ENCODE measurements around the gene ANKRD27. TPM values are rescaled to one million over a fixed set of nuclear protein-coding genes. Genes with fewer than 3 reads are reported as not detected.

The ANKRD27 gene
- total and polyA plus RNA-seq, 11 donors = 5.8 to 47.5 (median 17.9) TPM

DNA sequence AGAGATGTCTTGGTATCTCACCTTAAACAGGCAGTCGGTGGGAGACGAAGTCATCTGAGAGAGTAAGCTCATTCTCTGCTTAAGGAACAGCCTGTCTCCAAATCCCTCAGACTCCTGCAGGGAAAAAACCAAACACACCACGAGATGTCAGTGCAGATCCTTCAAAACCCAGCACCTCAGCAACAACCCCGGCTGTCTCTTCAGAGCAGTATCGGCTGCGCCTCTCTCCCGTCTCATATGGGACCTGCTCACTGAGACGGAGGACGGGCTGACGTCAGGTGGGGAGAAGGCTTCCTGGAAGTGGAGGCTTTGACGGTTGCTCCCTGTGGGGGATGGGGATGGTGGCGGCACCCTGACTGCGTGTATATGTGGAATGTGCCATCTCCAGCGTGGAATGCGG lies 43.6 kb downstream of the ANKRD27 start:
- 87 to 92% (median 89%) methylated on average over 13 to 15 of the region's 15 CpGs for WGBS, 4 donors
- Histone ChIP-seq H3K9me3 (no peaks in the 10 kb centered on the region), H3K36me3 (peaks cover 0 to 80% (median 68%) of the 10 kb centered on the region in 9 donors), H3K27me3 (no peaks in the 10 kb centered on the region), H3K27ac (no peak overlapping the region), H3K4me1 (peaks cover 0 to 16% (median 3%) of the 10 kb centered on the region in 12 donors), H3K4me3 (no peak overlapping the region)
- DNase-seq (no peak), ATAC-seq (peak in 1 of 4 donors; percentile 36)
- intact Hi-C loops (cut with DNase I) = no loop called here
- TF ChIP-seq CTCF (IDR thresholded peaks at IDR 0.05) = peak in 1 of 12 donors; percentile 8
- TF ChIP-seq POLR2A (IDR thresholded peaks at IDR 0.05) = no peak

DNA sequence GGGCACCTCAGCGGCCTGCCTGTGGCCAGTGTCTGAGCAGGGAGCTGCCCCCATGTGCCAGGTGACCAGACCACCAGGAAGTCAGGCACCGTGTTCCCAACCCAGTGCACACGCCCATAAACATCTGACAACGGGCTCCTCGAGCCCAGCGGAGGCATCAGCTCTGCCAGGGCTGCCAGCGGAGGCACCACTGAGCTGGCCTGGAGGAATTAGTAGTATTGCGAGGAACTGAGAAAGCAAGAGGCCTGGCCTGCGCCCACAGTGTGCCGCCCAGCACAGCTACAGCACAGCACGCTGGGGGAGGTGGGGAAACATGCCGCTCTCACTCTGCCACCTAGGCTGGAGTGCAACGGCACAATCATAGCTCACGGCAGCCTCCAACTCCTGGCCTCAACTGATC lies 44.6 kb downstream of the ANKRD27 start:
- Histone ChIP-seq H3K27ac (no peak overlapping the region), H3K27me3 (no peaks in the 10 kb centered on the region), H3K36me3 (peaks cover 0 to 78% (median 68%) of the 10 kb centered on the region in 9 donors), H3K4me3 (no peak overlapping the region), H3K9me3 (no peaks in the 10 kb centered on the region), H3K4me1 (peaks cover 0 to 16% (median 3%) of the 10 kb centered on the region in 12 donors)
- WGBS, 4 donors = 87 to 95% (median 90%) methylated on average over 6 to 14 of the region's 14 CpGs
- ATAC-seq (no peak), DNase-seq (no peak)
- no peak for TF ChIP-seq CTCF (IDR thresholded peaks at IDR 0.05)
- TF ChIP-seq POLR2A (IDR thresholded peaks at IDR 0.05) = no peak
- intact Hi-C loops (cut with DNase I) = no loop called here

DNA sequence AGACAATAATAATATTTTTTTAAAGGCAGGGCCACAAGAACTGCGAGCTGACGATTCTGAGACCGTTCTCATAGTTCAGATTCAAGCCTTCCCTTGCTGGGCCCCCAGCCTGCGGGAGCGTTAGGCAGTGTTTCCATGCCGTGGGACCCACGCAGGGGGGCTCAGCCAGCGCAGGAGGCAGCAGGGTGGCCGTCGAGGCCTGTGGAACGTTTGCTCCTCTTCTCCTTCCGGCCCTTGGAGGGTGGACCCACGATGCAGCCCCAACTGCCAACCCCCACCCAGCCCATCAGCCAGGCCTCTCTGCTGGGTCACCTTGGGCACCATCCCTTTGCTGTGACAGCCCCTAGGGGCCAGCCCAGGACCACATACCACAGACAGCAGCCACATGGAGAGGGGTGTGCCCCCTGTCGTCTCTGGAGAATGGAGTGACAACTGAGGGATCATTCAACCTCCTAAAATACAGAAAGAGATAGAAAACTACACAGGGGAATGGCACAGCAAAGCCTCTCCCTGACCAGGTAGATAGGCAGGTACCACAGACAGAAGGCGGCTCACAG lies 47.2 kb downstream of the ANKRD27 start:
- Histone ChIP-seq H3K27me3 (no peaks in the 10 kb centered on the region), H3K27ac (peak overlapping the region in 11 of 12 donors; percentile 0 to 71 (median 48)), H3K36me3 (peaks cover 0 to 91% (median 77%) of the 10 kb centered on the region in 9 donors), H3K9me3 (no peaks in the 10 kb centered on the region), H3K4me3 (no peak overlapping the region), H3K4me1 (peaks cover 0 to 16% (median 3%) of the 10 kb centered on the region in 12 donors)
- 61 to 74% (median 69%) methylated on average over 15 of the region's 15 CpGs for WGBS, 4 donors
- ATAC-seq (peak; percentile 44 to 64 (median 57)), DNase-seq (peak in 1 of 5 donors; percentile 34)
- TF ChIP-seq POLR2A (IDR thresholded peaks at IDR 0.05) (no peak), CTCF (IDR thresholded peaks at IDR 0.05) (peak in 2 of 12 donors; percentile 20 to 25)
- intact Hi-C loops (cut with DNase I) = no loop called here

DNA sequence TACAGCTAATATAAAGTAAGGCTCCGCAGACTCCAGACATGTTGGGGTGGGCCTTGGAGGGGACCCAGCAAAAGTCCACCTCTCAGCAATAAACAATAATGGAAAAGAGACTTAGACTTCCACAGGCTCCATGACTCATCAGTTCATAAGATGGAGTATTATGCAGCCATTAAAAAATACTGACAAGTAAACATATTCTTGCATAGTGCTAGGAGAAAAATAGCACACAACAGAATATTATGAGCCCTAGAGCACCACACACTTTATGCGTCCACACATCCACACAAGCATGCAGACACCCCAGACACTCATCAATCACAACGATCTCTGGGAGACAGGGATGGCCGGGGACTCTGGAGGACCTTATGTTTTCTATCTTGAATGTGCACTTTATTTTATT lies 48.0 kb downstream of the ANKRD27 start:
- WGBS, 4 donors = 93 to 97% (median 97%) methylated on average over 4 of the region's 4 CpGs
- TF ChIP-seq CTCF (IDR thresholded peaks at IDR 0.05) (no peak), POLR2A (IDR thresholded peaks at IDR 0.05) (no peak)
- peaks cover 0 to 16% (median 3%) of the 10 kb centered on the region in 12 donors for H3K4me1 ChIP-seq
- ATAC-seq = no peak
- no peak for DNase-seq
- peaks cover 0 to 97% (median 82%) of the 10 kb centered on the region in 9 donors for H3K36me3 ChIP-seq
- H3K9me3 ChIP-seq = no peaks in the 10 kb centered on the region
- no peak overlapping the region for H3K27ac ChIP-seq
- no peaks in the 10 kb centered on the region for H3K27me3 ChIP-seq
- H3K4me3 ChIP-seq = no peak overlapping the region
- intact Hi-C loops (cut with DNase I) = no loop called here

Data from heart left ventricle (tissue), 16 donors.